Activated B cell treated with CpG ODN at 0.5 μM for 24 hours (primary cell): ENCODE measurements around the gene SIGLEC15. TPM values are rescaled to one million over a fixed set of nuclear protein-coding genes. Genes with fewer than 3 reads are reported as not detected.
"Not testable (repeated sequence)": the region's sequence is repeated elsewhere in the genome, so short reads cannot be mapped to it uniquely, and the experiment has no call there.

Source experiments
- ATAC-seq: fragments of 200-7000 bp; cut with Tn5 transposase; one replicate; pipeline ENCODE4 v1.10.0; 2021; ENCODE audit warnings: low read depth, mild to moderate bottlenecking, moderate library complexity
- CTCF ChIA-PET: fragments of 350-600 bp; sonication (Branson Sonifier 250); formaldehyde crosslinking; loops from one replicate; lab custom pipeline; 2021; ENCODE audit warnings: antibody characterized with exemption; lab: Charles Lee
- POLR2A ChIA-PET: fragments of 350-600 bp; sonication (Branson Sonifier 250); formaldehyde crosslinking; loops from one replicate; lab custom pipeline; 2021; ENCODE audit warnings: antibody characterized with exemption; lab: Charles Lee
- DNase-seq: peaks from one replicate; pipeline ENCODE4 v3.0.0; 2022
- H3K27ac Mint-ChIP-seq: one replicate; pipeline ENCODE4 v1.8.0; 2020; ENCODE audit warnings: mixed read lengths
- H3K27me3 Mint-ChIP-seq: one replicate; pipeline ENCODE4 v1.8.0; 2021; ENCODE audit warnings: mixed read lengths
- H3K36me3 Mint-ChIP-seq: one replicate; pipeline ENCODE4 v1.8.0; 2021; ENCODE audit warnings: low read depth, mixed read lengths
- H3K4me1 Mint-ChIP-seq: one replicate; pipeline ENCODE4 v1.8.0; 2021; ENCODE audit warnings: mixed read lengths
- H3K4me3 Mint-ChIP-seq: one replicate; pipeline ENCODE4 v1.8.0; 2020; ENCODE audit warnings: mild to moderate bottlenecking, mixed read lengths
- H3K9me3 Mint-ChIP-seq: one replicate; pipeline ENCODE4 v1.8.0; 2020; ENCODE audit warnings: mixed read lengths
- CTCF ChIP-seq: fragments of 200-600 bp; IDR thresholded peaks from one replicate; pipeline ENCODE4 v1.8.0; 2022; ENCODE audit warnings: antibody characterized with exemption, mild to moderate bottlenecking
- intact Hi-C: fragments of 100-400 bp; cut with micrococcal nuclease; formaldehyde crosslinking; loops from one replicate; pipeline ENCODE4 v1.15.1; 2024
- total RNA-seq: library from RNA; stranded (reverse); gene quantifications from 2 replicates; pipeline ENCODE4 v1.2.3, GENCODE V29; 2022

The SIGLEC15 gene
- total RNA-seq, 1 donor from 2014 or later = not detected

- POLR2A ChIA-PET = no interaction called here
- Mint-ChIP-seq H3K27ac (no peak overlapping the region), H3K4me1 (peaks cover 4% of the 10 kb centered on the region), H3K9me3 (no peaks in the 10 kb centered on the region), H3K27me3 (no peaks in the 10 kb centered on the region), H3K36me3 (peaks cover 20% of the 10 kb centered on the region), H3K4me3 (no peak overlapping the region)
- intact Hi-C loops = no loop called here
- ATAC-seq (no peak), DNase-seq (no peak)
- CTCF ChIA-PET = no interaction called here
- no peak for TF ChIP-seq CTCF
Measured at GRCh38 chr18:45847119-45847518, 21.6 kb downstream of the SIGLEC15 start.

DNA sequence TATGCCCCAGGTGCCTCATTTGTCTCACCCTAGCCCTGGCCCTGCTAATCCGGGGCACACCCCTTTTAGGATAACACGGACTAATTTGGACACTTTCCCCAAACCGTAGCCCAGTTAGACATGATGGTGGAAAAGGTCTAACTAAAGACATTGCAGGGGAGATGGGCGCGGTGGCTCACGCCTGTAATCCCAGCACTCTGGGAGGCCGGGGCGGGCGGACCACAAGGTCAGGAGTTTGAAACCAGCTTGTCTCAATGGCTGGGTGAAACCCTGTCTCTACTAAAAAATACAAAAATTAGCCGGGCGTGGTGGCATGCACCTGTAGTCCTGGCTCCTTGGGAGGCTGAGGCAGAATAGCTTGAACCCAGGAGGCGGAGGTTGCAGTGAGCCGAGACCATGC lies 23.2 kb downstream of the SIGLEC15 start:
- H3K36me3 Mint-ChIP-seq = peaks cover 35% of the 10 kb centered on the region
- intact Hi-C loops, H3K4me1 Mint-ChIP-seq, H3K27ac Mint-ChIP-seq, H3K9me3 Mint-ChIP-seq, ATAC-seq, DNase-seq, H3K4me3 Mint-ChIP-seq, H3K27me3 Mint-ChIP-seq: not testable (repeated sequence)
- CTCF ChIA-PET = interaction anchor here (0.6 kb wide), 1 partner anchor 10 kb away, joined by 4 read pairs; no protein-coding TSS in a partner anchor
- POLR2A ChIA-PET = interaction anchor here (0.6 kb wide), 1 partner anchor 112 kb away, joined by 3 read pairs; no protein-coding TSS in a partner anchor

DNA sequence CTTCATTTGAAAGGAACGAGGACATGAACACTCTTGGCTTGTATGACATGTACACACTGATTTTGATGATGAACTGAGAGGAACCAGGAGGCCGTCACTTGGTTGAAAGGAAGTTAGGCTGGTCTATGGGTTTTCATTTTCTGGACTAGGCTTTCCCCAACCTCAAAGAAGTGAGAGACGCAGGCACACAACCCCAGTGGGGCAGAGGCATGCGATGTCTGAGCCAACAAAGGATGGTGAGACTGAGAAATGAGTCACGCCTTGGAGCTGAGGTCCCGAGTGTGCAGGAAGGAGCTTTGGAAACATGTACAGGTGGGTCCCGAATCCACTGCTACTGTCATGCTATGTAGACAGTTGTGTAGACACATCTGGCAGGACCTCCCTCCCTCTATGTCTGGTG lies 24.1 kb downstream of the SIGLEC15 start:
- ChIA-PET POLR2A (no interaction called here), CTCF (interaction anchor here (0.6 to 1.4 kb wide), 2 partner anchors 9 to 183 kb away, joined by 4 to 6 read pairs; no protein-coding TSS in a partner anchor)
- Mint-ChIP-seq H3K4me1 (peaks cover 4% of the 10 kb centered on the region), H3K36me3 (peaks cover 44% of the 10 kb centered on the region), H3K27ac (no peak overlapping the region), H3K27me3 (no peaks in the 10 kb centered on the region), H3K9me3 (no peaks in the 10 kb centered on the region), H3K4me3 (no peak overlapping the region)
- intact Hi-C loops = no loop called here
- DNase-seq = no peak
- TF ChIP-seq CTCF = no peak
- no peak for ATAC-seq

- TF ChIP-seq CTCF = no peak
- peaks cover 4% of the 10 kb centered on the region for H3K4me1 Mint-ChIP-seq
- peaks cover 47% of the 10 kb centered on the region for H3K36me3 Mint-ChIP-seq
- ATAC-seq (peak; percentile 86), DNase-seq (no peak)
- no peak overlapping the region for H3K4me3 Mint-ChIP-seq
- POLR2A ChIA-PET = no interaction called here
- H3K27ac Mint-ChIP-seq = peak overlapping the region; percentile 50
- H3K9me3 Mint-ChIP-seq = no peaks in the 10 kb centered on the region
- CTCF ChIA-PET = interaction anchor here (1.4 kb wide), 1 partner anchor 184 kb away, joined by 6 read pairs; no protein-coding TSS in a partner anchor
- no peaks in the 10 kb centered on the region for H3K27me3 Mint-ChIP-seq
- intact Hi-C loops = loop anchor here (1.0 to 5.0 kb wide), 4 partner anchors 21 to 185 kb away; no protein-coding TSS in a partner anchor
Measured at GRCh38 chr18:45850021-45850420, 24.5 kb downstream of the SIGLEC15 start.

GRCh38 chr18:45851161-45851925 lies 25.9 kb downstream of the SIGLEC15 start:
- intact Hi-C loops = loop anchor here (2.0 to 5.0 kb wide), 2 partner anchors 19 to 51 kb away; no protein-coding TSS in a partner anchor
- CTCF ChIA-PET = interaction anchor here (0.7 kb wide), 1 partner anchor 39 kb away, joined by 3 read pairs; no protein-coding TSS in a partner anchor
- peaks cover 4% of the 10 kb centered on the region for H3K4me1 Mint-ChIP-seq
- H3K4me3 Mint-ChIP-seq = no peak overlapping the region
- peaks cover 60% of the 10 kb centered on the region for H3K36me3 Mint-ChIP-seq
- no peaks in the 10 kb centered on the region for H3K9me3 Mint-ChIP-seq
- TF ChIP-seq CTCF = no peak
- POLR2A ChIA-PET = no interaction called here
- DNase-seq = no peak
- H3K27ac Mint-ChIP-seq = no peak overlapping the region
- no peaks in the 10 kb centered on the region for H3K27me3 Mint-ChIP-seq
- ATAC-seq = no peak
